Stimulated activated memory B cell treated with anti-CD40 and anti-IgM and Interleukin-4, amounts not matched to agents 10 μg/mL and 1 μg/mL and 100 μg/mL, for 72 hours (primary cell): Measurements from ENCODE around the gene KRT26.
"Not testable (repeated sequence)": the region's sequence is repeated elsewhere in the genome, so short reads cannot be mapped to it uniquely, and the experiment has no call there.

ENCODE experiments used
- ATAC-seq: fragments of 150-1000 bp; cut with Tn5 transposase; 2 replicates; pipeline ENCODE4 v1.10.0; 2021
- H3K27ac Mint-ChIP-seq: one replicate; pipeline ENCODE4 v1.8.0; 2022; ENCODE audit warnings: mild to moderate bottlenecking, mixed read lengths
- H3K27me3 Mint-ChIP-seq: one replicate; pipeline ENCODE4 v1.8.0; 2022; ENCODE audit warnings: mixed read lengths
- H3K36me3 Mint-ChIP-seq: one replicate; pipeline ENCODE4 v1.8.0; 2022; ENCODE audit warnings: mixed read lengths
- H3K4me1 Mint-ChIP-seq: one replicate; pipeline ENCODE4 v1.8.0; 2022; ENCODE audit warnings: mixed read lengths
- H3K4me3 Mint-ChIP-seq: one replicate; pipeline ENCODE4 v1.8.0; 2022; ENCODE audit warnings: mild to moderate bottlenecking, moderate library complexity, mixed read lengths
- H3K9me3 Mint-ChIP-seq: one replicate; pipeline ENCODE4 v1.8.0; 2022; ENCODE audit warnings: mixed read lengths

KRT26 gene

GRCh38 chr17:40775945-40776344, 3.9 kb upstream of the KRT26 start:
- H3K27me3 Mint-ChIP-seq = peaks cover 42% of the 10 kb centered on the region
- no peak for ATAC-seq
- no peaks in the 10 kb centered on the region for H3K9me3 Mint-ChIP-seq

DNA sequence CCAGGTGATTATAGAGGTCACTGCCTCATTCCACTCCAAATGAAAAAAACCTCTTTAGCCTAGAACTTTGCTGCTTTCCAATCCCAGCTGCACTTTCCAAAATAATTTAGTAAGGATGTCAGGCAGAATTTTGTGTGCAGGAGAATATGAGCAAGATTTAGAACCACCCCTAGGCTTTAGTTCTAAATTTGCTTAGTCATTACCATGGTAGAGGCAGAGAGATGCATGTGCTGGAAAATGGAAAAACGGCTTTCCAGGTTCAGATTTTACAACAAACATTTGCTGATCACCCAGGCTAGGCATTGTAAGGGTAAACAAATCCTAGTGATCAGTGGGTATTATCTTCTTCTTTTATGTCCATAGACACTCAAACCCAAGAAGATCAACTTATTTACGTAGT, 6.3 kb downstream of the KRT26 start:
- peaks cover 6% of the 10 kb centered on the region for H3K36me3 Mint-ChIP-seq
- peaks cover 33% of the 10 kb centered on the region for H3K27me3 Mint-ChIP-seq
- no peaks in the 10 kb centered on the region for H3K4me1 Mint-ChIP-seq
- no peak for ATAC-seq
- H3K4me3 Mint-ChIP-seq = no peak overlapping the region
- no peak overlapping the region for H3K27ac Mint-ChIP-seq
- peaks cover 14% of the 10 kb centered on the region for H3K9me3 Mint-ChIP-seq

More at GRCh38 chr17:40775945-40776344, 3.9 kb upstream of the KRT26 start:
- Mint-ChIP-seq H3K4me3 (no peak overlapping the region), H3K36me3 (no peaks in the 10 kb centered on the region), H3K4me1 (peaks cover 4% of the 10 kb centered on the region), H3K27ac (no peak overlapping the region)

GRCh38 chr17:40763752-40764151, 8.2 kb downstream of the KRT26 start:
- H3K27me3 Mint-ChIP-seq = peaks cover 52% of the 10 kb centered on the region
- H3K9me3 Mint-ChIP-seq = peaks cover 26% of the 10 kb centered on the region

DNA sequence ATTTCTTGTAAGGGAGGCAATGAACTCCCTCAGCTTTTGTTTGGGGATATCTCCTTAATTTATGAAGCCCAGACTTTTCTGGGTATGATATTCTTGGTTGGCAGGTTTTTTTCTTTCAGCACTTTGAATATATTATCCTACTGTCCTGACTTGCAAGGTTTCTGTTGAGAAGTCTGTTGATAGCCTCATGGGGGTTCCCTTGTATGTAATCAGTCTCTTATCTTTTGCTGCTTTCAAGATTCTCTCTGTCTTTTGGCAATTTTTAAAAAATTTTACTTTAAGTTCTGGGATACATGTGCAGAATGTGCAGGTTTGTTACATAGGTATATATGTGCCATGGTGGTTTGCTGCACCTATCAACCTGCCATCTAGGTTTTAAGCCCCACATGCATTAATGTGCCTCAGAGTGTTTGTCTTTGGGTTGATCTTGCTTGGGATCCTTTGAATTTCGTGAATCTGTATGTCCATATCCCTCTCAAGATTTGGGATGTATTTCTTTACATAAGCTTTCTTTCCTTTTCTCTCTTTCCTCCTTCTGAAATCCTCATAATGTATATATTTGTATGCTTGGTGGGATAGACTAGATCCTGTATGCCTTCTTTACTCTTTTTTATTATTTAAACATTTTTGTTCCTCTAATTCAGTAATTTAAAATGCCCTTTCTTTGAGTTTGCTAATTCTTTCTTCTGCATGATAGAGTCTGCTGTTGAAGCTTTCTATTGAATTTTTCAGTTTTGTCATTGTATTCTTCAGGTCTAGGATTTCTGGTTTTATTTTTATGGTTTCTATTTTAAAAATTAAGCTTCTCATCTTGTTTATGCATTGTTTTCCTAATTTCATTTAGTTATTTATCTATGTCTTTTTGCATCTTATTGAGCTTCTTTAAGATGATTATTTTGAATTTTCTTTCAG, 11.6 kb downstream of the KRT26 start:
- Mint-ChIP-seq H3K36me3 (peaks cover 17% of the 10 kb centered on the region), H3K27me3 (peaks cover 57% of the 10 kb centered on the region), H3K27ac (no peak overlapping the region), H3K4me3 (no peak overlapping the region), H3K9me3 (peaks cover 38% of the 10 kb centered on the region), H3K4me1 (no peaks in the 10 kb centered on the region)
- ATAC-seq = no peak

More at GRCh38 chr17:40763752-40764151, 8.2 kb downstream of the KRT26 start:
- Mint-ChIP-seq H3K4me3 (no peak overlapping the region), H3K36me3 (peaks cover 12% of the 10 kb centered on the region), H3K27ac (no peak overlapping the region), H3K4me1 (no peaks in the 10 kb centered on the region)
- ATAC-seq = no peak

DNA sequence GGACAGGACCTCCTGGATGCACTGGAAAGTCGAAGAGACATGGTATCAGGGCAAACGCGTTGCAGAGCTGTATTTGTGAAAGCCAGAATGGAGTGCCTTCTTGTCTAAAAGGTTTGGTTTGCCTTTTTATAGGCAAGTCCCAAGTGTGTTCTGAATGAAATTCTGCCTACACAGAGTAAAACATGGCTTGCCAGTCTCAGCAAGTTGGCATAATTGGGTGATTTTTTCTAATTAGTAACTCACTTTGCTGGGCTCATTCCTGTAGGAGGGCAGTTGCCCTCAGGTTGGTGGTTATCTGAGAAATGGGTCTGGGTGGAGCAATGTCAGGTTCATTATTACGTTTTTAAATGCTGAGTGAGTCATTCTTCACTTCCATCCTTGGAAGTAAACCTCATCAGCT, 16.8 kb downstream of the KRT26 start, which contains the start of gene KRT25:
Gene KRT25 (minus strand): TSS at position 101 of the 400 bp plus-strand sequence. CDS start 60 bp downstream, at position 41.
- no peak for ATAC-seq
- Mint-ChIP-seq H3K27me3 (peaks cover 40% of the 10 kb centered on the region), H3K27ac (no peak within 1 kb of the TSS), H3K4me1 (no peaks in the 10 kb centered on the region), H3K4me3 (no peak within 1 kb of the TSS), H3K36me3 (peaks cover 11% of the 10 kb centered on the region), H3K9me3 (peaks cover 20% of the 10 kb centered on the region)

GRCh38 chr17:40753804-40754203, 18.2 kb downstream of the KRT26 start:
- Mint-ChIP-seq H3K36me3 (peaks cover 5% of the 10 kb centered on the region), H3K4me1 (no peaks in the 10 kb centered on the region), H3K27me3 (peaks cover 31% of the 10 kb centered on the region), H3K9me3 (peaks cover 12% of the 10 kb centered on the region), H3K4me3 (no peak overlapping the region), H3K27ac (no peak overlapping the region)
- ATAC-seq = no peak

GRCh38 chr17:40751065-40751464, 20.9 kb downstream of the KRT26 start:
- no peaks in the 10 kb centered on the region for H3K36me3 Mint-ChIP-seq
- no peaks in the 10 kb centered on the region for H3K9me3 Mint-ChIP-seq
- H3K4me3 Mint-ChIP-seq = no peak overlapping the region
- H3K4me1 Mint-ChIP-seq = no peaks in the 10 kb centered on the region
- H3K27me3 Mint-ChIP-seq = peaks cover 31% of the 10 kb centered on the region
- H3K27ac Mint-ChIP-seq = no peak overlapping the region
- ATAC-seq = no peak

GRCh38 chr17:40750391-40750790, 21.6 kb downstream of the KRT26 start:
- H3K9me3 Mint-ChIP-seq = no peaks in the 10 kb centered on the region

DNA sequence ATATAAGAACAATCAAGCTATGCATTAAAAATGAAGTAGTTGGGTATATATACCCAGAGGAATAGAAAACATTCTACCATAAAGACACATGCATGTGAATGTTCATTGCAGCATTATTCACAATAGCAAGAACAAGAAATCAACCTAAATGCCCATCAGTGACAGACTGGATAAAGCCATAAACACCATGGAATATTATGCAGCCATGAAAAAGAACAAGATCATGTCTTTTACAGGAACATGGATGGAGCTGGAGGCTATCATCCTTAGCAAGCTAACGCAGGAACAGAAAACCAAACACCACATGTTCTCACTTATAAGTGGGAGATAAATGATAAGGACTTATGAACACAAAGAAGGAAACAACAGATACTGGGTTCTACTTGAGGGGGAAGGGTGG, 23.3 kb downstream of the KRT26 start:
- not testable (repeated sequence) for H3K4me1 Mint-ChIP-seq, ATAC-seq
- H3K27me3 Mint-ChIP-seq = peaks cover 43% of the 10 kb centered on the region

More at GRCh38 chr17:40750391-40750790, 21.6 kb downstream of the KRT26 start:
- no peak for ATAC-seq
- no peaks in the 10 kb centered on the region for H3K36me3 Mint-ChIP-seq
- no peaks in the 10 kb centered on the region for H3K4me1 Mint-ChIP-seq
- no peak overlapping the region for H3K27ac Mint-ChIP-seq
- H3K4me3 Mint-ChIP-seq = no peak overlapping the region
- peaks cover 34% of the 10 kb centered on the region for H3K27me3 Mint-ChIP-seq

DNA sequence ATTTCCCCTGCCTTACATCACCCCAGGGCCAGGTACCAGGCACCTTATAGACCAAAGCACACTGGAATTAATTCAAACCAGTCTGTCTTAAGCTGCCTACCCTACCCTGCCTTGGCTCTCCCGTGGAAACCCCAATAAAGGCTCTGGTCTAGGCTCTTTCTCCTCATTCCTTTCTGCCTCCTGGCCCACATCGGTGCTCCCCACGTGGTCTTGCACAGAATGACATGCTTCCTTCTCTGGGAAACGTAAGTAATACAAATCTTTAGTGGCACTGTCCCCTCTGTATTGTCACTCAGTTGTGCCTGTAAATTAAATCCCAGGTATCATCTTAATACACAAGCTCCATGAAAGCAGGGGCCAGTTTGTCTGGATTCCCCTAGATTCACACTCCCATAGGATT, 33.4 kb downstream of the KRT26 start:
- peaks cover 19% of the 10 kb centered on the region for H3K27me3 Mint-ChIP-seq

More for the DNA sequence above, 23.3 kb downstream of the KRT26 start:
- H3K4me3 Mint-ChIP-seq, H3K36me3 Mint-ChIP-seq, H3K27ac Mint-ChIP-seq, H3K9me3 Mint-ChIP-seq: not testable (repeated sequence)

GRCh38 chr17:40735016-40735415, 37.0 kb downstream of the KRT26 start:
- Mint-ChIP-seq H3K4me1 (no peaks in the 10 kb centered on the region), H3K27ac (no peak overlapping the region), H3K36me3 (no peaks in the 10 kb centered on the region), H3K4me3 (no peak overlapping the region), H3K9me3 (no peaks in the 10 kb centered on the region), H3K27me3 (peaks cover 11% of the 10 kb centered on the region)
- no peak for ATAC-seq

More for the DNA sequence above, 33.4 kb downstream of the KRT26 start:
- H3K36me3 Mint-ChIP-seq = peaks cover 6% of the 10 kb centered on the region
- H3K27ac Mint-ChIP-seq = no peak overlapping the region
- no peak overlapping the region for H3K4me3 Mint-ChIP-seq
- no peaks in the 10 kb centered on the region for H3K4me1 Mint-ChIP-seq
- no peak for ATAC-seq
- H3K9me3 Mint-ChIP-seq = peaks cover 4% of the 10 kb centered on the region

DNA sequence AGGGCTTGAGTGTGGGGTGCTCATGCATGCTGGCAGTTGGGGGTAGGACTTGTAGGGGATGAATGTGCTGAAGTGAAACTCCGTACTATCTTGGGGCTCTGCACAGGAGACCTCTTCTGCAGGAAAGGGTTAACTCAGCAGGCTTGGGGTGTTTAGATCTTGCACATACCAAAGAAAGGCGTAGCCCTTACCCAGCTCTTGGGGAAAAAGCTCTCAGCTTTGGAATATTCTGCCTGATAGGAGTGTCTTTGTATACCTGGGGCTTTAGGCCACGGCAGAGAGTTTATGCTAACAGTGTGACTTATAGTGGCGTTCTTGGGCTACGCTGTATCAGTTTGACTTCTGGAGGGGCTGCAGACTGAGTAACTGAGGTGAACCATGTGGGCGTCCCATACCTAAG, 38.0 kb downstream of the KRT26 start:
- Mint-ChIP-seq H3K4me3 (no peak overlapping the region), H3K4me1 (no peaks in the 10 kb centered on the region), H3K36me3 (no peaks in the 10 kb centered on the region), H3K27me3 (peaks cover 11% of the 10 kb centered on the region), H3K9me3 (no peaks in the 10 kb centered on the region), H3K27ac (no peak overlapping the region)
- ATAC-seq = no peak

- H3K9me3 Mint-ChIP-seq = no peaks in the 10 kb centered on the region
- no peaks in the 10 kb centered on the region for H3K27me3 Mint-ChIP-seq
- peaks cover 16% of the 10 kb centered on the region for H3K4me1 Mint-ChIP-seq
- H3K36me3 Mint-ChIP-seq = no peaks in the 10 kb centered on the region
- no peak for ATAC-seq
- H3K4me3 Mint-ChIP-seq = no peak overlapping the region
- H3K27ac Mint-ChIP-seq = no peak overlapping the region
Measured at GRCh38 chr17:40730970-40731369, 41.0 kb downstream of the KRT26 start.

DNA sequence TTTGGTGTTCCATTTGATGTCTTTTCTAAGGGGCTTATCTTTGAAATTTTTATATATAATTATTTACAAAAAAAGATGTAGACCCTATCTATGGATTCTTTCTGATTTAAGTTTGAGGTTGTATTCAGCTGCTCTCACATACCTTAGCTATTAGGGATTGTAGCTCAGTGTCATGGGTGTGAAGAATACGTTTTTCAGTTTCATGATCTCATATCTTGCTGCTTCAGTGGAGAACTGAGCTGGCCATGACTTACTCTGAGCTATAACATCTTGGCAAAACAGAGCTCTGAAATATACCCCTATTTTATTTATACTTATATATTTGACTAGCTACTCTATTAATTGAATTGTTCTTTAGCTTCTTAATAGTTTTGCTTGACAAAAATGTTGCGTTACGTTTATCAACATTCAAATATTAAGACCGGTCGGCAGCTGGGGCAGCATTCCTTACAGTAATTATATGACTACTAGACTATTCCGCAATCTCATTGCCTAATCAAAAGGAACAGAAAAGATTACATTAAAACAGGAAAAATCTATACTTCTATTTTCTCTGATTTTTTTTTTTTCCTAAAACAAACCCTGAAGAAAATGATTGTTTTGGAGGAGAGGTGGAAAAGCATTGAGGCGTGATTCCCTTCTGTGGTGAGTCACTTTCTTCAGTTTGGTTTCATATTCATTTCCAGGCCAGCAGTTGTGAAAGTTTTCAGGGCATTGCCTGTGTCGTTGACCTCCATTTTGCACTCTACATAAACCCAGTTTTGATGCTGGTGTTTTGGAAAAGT, 44.4 kb downstream of the KRT26 start:
- ATAC-seq = peak; percentile 82
- no peaks in the 10 kb centered on the region for H3K9me3 Mint-ChIP-seq
- H3K27ac Mint-ChIP-seq = peak overlapping the region; percentile 74
- peaks cover 16% of the 10 kb centered on the region for H3K4me1 Mint-ChIP-seq
- H3K36me3 Mint-ChIP-seq = no peaks in the 10 kb centered on the region
- H3K4me3 Mint-ChIP-seq = peak overlapping the region; percentile 44
- H3K27me3 Mint-ChIP-seq = peaks cover 15% of the 10 kb centered on the region

- Mint-ChIP-seq H3K9me3 (no peaks in the 10 kb centered on the region), H3K36me3 (no peaks in the 10 kb centered on the region), H3K4me1 (peaks cover 16% of the 10 kb centered on the region), H3K4me3 (no peak overlapping the region), H3K27me3 (peaks cover 15% of the 10 kb centered on the region), H3K27ac (no peak overlapping the region)
- no peak for ATAC-seq
Measured at GRCh38 chr17:40726919-40727318, 45.1 kb downstream of the KRT26 start.
